Peyer's patch (tissue), 4 donors: ENCODE data around the gene HDHD5. TPM values are rescaled to one million over a fixed set of nuclear protein-coding genes. Genes with fewer than 3 reads are reported as not detected.
A peak's percentile ranks its signal among the peaks of the same experiment; 100 is the strongest.

Experiments
- DNase-seq, 3 donors: peaks; one replicate each; pipeline ENCODE4 v3.0.0-alpha.2; 2017 to 2019
- H3K27ac ChIP-seq, 4 donors: fragments of 200-600 bp; sonication (generic); one replicate each; pipeline ENCODE4 v1.5.1; 2016 to 2019
- H3K27me3 ChIP-seq, 2 donors: fragments of 200-600 bp; sonication (generic); one replicate each; pipeline ENCODE4 v1.5.1; 2019
- H3K36me3 ChIP-seq, 3 donors: fragments of 200-600 bp; sonication (generic); one replicate each; pipeline ENCODE4 v1.5.1; 2016 to 2019
- H3K4me1 ChIP-seq, 4 donors: fragments of 200-600 bp; sonication (generic); one replicate each; pipeline ENCODE4 v1.5.1; 2016 to 2019
- H3K4me3 ChIP-seq, 4 donors: fragments of 200-600 bp; sonication (generic); 1 replicate in 3 of 4; 2 replicates in 1 of 4; pipeline ENCODE4 v1.5.1; 2016 to 2019; ENCODE audit warnings: mild to moderate bottlenecking in 1 of 4
- H3K9me3 ChIP-seq, 4 donors: fragments of 200-600 bp; sonication (generic); one replicate each; pipeline ENCODE4 v1.5.1; 2016 to 2019; ENCODE audit warnings: mild to moderate bottlenecking in 1 of 4
- POLR2A ChIP-seq, 2 donors: fragments of 450-650 bp; IDR thresholded peaks; one replicate each; pipeline ENCODE4 v1.5.1; 2017; ENCODE audit warnings: antibody characterized with exemption in 2 of 2, mild to moderate bottlenecking in 2 of 2, moderate library complexity in 2 of 2
- total RNA-seq, 4 donors: library from RNA; depleted of rRNA; stranded (reverse); fragments of >200 nt; gene quantifications; one replicate each; pipeline ENCODE4 v1.1.0, GENCODE V29; 2016
- TF ChIP-seq, protein P1 (sequence below), 6 experiments: fragments of 450-650 bp in 4 of 6; fragments of 200-600 bp in 2 of 6; sonication (generic) in 1 of 6; IDR thresholded peaks; one replicate each; pipeline ENCODE4 v1.5.1; 2017 to 2019; ENCODE audit warnings: antibody characterized with exemption in 6 of 6, mild to moderate bottlenecking in 3 of 6, moderate library complexity in 1 of 6

HDHD5 gene
- total RNA-seq, 4 donors from 2014 or later, result 15.7 to 42.0 (median 31.0) TPM

GRCh38 chr22:17198170-17199002 is 39.3 kb upstream of the HDHD5 start:
- no peak for TF ChIP-seq POLR2A (IDR thresholded peaks at IDR 0.05)
- TF ChIP-seq, protein P1, sequence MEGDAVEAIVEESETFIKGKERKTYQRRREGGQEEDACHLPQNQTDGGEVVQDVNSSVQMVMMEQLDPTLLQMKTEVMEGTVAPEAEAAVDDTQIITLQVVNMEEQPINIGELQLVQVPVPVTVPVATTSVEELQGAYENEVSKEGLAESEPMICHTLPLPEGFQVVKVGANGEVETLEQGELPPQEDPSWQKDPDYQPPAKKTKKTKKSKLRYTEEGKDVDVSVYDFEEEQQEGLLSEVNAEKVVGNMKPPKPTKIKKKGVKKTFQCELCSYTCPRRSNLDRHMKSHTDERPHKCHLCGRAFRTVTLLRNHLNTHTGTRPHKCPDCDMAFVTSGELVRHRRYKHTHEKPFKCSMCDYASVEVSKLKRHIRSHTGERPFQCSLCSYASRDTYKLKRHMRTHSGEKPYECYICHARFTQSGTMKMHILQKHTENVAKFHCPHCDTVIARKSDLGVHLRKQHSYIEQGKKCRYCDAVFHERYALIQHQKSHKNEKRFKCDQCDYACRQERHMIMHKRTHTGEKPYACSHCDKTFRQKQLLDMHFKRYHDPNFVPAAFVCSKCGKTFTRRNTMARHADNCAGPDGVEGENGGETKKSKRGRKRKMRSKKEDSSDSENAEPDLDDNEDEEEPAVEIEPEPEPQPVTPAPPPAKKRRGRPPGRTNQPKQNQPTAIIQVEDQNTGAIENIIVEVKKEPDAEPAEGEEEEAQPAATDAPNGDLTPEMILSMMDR (IDR thresholded peaks at IDR 0.05), result no peak
- Histone ChIP-seq H3K36me3 (no peaks in the 10 kb centered on the region), H3K27ac (peak overlapping the region in 2 of 4 donors; percentile 24 to 64), H3K9me3 (no peaks in the 10 kb centered on the region), H3K4me1 (no peaks in the 10 kb centered on the region), H3K4me3 (peak overlapping the region in 1 of 4 donors; percentile 42), H3K27me3 (no peaks in the 10 kb centered on the region)
- DNase-seq, result no peak

- DNase-seq, result no peak
- no peaks in the 10 kb centered on the region for H3K9me3 ChIP-seq
- H3K27ac ChIP-seq, result no peak overlapping the region
- H3K27me3 ChIP-seq, result no peaks in the 10 kb centered on the region
- H3K4me3 ChIP-seq, result no peak overlapping the region
- TF ChIP-seq, protein P1 (IDR thresholded peaks at IDR 0.05), result no peak
- no peak for TF ChIP-seq POLR2A (IDR thresholded peaks at IDR 0.05)
- no peaks in the 10 kb centered on the region for H3K36me3 ChIP-seq
- H3K4me1 ChIP-seq, result no peaks in the 10 kb centered on the region
These were observed 35.1 kb upstream of the HDHD5 start for GRCh38 chr22:17194213-17194612.

- Histone ChIP-seq H3K4me1 (no peaks in the 10 kb centered on the region), H3K4me3 (no peak overlapping the region), H3K27ac (no peak overlapping the region), H3K27me3 (no peaks in the 10 kb centered on the region), H3K36me3 (no peaks in the 10 kb centered on the region), H3K9me3 (no peaks in the 10 kb centered on the region)
- TF ChIP-seq POLR2A (IDR thresholded peaks at IDR 0.05), result no peak
- TF ChIP-seq, protein P1 (IDR thresholded peaks at IDR 0.05), result no peak
- no peak for DNase-seq
These were observed 33.1 kb upstream of the HDHD5 start for GRCh38 chr22:17192186-17192585.

DNA sequence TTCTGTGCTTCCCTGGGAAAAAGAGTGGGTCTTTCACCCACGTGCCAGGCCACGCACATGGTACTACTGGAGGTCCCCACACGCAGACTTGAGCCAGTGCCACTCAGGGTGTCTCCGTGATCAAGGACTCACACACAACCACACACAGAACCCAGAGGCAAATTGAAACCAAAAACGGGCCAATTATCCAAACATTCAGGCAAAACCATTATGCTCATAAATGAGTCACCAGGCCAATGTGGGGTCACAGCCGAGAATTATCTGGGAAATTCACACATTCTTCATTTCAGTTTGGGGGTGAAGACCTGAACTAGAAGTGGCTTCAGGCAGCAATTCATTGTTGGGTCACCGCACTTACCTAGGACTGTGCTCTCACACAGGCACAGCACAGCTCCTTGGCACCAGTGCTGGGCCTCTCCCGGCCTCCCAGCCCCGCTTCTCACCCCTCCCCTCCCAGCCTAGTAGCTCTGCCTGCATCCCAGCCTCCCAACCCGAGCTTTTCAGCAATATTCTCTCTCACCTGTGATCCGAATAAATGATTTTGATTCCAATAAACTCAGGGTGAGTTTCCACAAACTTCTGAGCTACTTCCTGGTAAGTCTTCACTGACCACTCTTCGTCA is 32.2 kb upstream of the HDHD5 start:
- Histone ChIP-seq H3K27ac (peak overlapping the region in 1 of 4 donors; percentile 6), H3K27me3 (no peaks in the 10 kb centered on the region), H3K36me3 (no peaks in the 10 kb centered on the region), H3K4me1 (no peaks in the 10 kb centered on the region), H3K4me3 (no peak overlapping the region), H3K9me3 (no peaks in the 10 kb centered on the region)
- TF ChIP-seq, protein P1 (IDR thresholded peaks at IDR 0.05), result no peak
- no peak for TF ChIP-seq POLR2A (IDR thresholded peaks at IDR 0.05)
- DNase-seq, result no peak

DNA sequence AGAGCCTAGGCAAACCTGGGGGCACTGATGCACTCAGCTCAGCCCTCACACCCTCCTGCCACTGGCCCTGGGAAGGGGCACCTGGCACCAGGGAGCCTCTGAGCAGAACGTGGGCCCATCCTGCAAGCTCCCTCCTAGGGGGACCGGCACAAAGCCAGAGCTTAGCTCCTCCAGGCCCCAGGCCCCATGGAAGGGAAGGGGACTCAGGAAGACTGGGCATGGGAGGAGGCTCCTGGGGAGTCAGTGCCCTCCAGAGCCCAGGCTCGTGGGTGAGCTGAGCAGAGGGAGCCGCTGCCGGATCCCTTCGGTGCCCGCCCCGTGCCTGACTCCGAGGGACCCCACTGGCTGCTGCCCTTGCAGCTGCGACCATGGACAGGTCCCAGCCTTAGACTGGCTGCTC is 31.6 kb upstream of the HDHD5 start:
- DNase-seq, result no peak
- TF ChIP-seq, protein P1 (IDR thresholded peaks at IDR 0.05), result no peak
- no peak for TF ChIP-seq POLR2A (IDR thresholded peaks at IDR 0.05)
- Histone ChIP-seq H3K27me3 (no peaks in the 10 kb centered on the region), H3K27ac (no peak overlapping the region), H3K36me3 (no peaks in the 10 kb centered on the region), H3K4me3 (no peak overlapping the region), H3K4me1 (no peaks in the 10 kb centered on the region), H3K9me3 (no peaks in the 10 kb centered on the region)
